ENCODE data around the gene P3H3. TPM values are rescaled to one million over a fixed set of nuclear protein-coding genes. Genes with fewer than 3 reads are reported as not detected.

Gene P3H3
- total and polyA plus RNA-seq, 4 donors, result 0.42 to 1.9 (median 1.6) TPM

DNA sequence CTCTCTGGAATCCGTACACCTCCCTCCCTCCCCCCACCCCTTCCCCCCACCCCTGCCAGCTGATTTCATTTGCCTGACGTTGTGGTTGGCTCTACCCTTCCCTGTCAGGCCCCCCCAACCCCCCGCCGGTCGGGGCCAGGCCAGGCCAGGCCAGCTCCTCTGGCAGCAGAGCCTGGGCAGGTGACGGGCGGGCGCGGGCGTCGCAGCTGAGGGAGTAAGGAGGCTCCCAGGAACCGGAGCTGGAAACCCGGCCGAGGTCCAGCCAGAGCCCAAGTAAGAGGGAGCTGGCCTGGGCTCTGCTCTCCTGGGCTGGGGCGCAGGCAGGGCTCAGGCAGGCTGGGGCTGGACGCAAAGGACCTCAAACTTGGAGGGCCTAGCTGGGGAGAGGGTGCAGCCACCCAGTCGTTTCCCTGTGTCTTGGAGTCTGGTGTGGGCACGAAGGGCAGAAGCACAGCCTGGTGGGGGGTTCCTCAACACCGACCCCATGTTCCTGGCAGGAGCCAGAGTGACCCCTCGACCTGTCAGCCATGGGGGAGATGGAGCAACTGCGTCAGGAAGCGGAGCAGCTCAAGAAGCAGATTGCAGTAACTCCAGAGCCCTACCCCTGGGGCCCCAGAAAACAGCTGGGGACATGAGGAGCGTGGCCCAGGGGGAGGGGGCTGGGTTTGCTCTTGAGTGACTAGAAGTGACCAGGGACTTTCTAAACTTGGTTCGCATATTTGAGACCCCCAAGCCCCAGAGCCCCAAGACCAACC, 12.7 kb downstream of the P3H3 start, which contains the start of gene GNB3 (continued):
- TF ChIP-seq, protein P1, sequence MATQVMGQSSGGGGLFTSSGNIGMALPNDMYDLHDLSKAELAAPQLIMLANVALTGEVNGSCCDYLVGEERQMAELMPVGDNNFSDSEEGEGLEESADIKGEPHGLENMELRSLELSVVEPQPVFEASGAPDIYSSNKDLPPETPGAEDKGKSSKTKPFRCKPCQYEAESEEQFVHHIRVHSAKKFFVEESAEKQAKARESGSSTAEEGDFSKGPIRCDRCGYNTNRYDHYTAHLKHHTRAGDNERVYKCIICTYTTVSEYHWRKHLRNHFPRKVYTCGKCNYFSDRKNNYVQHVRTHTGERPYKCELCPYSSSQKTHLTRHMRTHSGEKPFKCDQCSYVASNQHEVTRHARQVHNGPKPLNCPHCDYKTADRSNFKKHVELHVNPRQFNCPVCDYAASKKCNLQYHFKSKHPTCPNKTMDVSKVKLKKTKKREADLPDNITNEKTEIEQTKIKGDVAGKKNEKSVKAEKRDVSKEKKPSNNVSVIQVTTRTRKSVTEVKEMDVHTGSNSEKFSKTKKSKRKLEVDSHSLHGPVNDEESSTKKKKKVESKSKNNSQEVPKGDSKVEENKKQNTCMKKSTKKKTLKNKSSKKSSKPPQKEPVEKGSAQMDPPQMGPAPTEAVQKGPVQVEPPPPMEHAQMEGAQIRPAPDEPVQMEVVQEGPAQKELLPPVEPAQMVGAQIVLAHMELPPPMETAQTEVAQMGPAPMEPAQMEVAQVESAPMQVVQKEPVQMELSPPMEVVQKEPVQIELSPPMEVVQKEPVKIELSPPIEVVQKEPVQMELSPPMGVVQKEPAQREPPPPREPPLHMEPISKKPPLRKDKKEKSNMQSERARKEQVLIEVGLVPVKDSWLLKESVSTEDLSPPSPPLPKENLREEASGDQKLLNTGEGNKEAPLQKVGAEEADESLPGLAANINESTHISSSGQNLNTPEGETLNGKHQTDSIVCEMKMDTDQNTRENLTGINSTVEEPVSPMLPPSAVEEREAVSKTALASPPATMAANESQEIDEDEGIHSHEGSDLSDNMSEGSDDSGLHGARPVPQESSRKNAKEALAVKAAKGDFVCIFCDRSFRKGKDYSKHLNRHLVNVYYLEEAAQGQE (IDR thresholded peaks at IDR 0.05), result no peak
- TF ChIP-seq RXRA (IDR thresholded peaks at IDR 0.05), result no peak
- no peak for TF ChIP-seq GABPA (IDR thresholded peaks at IDR 0.05 in 1 of 2, conservative IDR thresholded peaks at IDR 0.05 in 1 of 2)
- TF ChIP-seq JUND (IDR thresholded peaks at IDR 0.05), result no peak
- TF ChIP-seq HNF4G (IDR thresholded peaks at IDR 0.05), result no peak
- TF ChIP-seq RAD21 (IDR thresholded peaks at IDR 0.05), result no peak
- TF ChIP-seq, protein P2, sequence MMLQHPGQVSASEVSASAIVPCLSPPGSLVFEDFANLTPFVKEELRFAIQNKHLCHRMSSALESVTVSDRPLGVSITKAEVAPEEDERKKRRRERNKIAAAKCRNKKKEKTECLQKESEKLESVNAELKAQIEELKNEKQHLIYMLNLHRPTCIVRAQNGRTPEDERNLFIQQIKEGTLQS (IDR thresholded peaks at IDR 0.05), result no peak
- no peak for TF ChIP-seq FOXA2 (IDR thresholded peaks at IDR 0.05)
- TF ChIP-seq EGR1 (IDR thresholded peaks at IDR 0.05; ENCODE audit: low read depth in 2 of 2), result no peak
- no peak for TF ChIP-seq SP1 (IDR thresholded peaks at IDR 0.05)
- TF ChIP-seq NR2F2 (IDR thresholded peaks at IDR 0.05), result no peak
- TF ChIP-seq HNF4A (conservative IDR thresholded peaks at IDR 0.05), result no peak

DNA sequence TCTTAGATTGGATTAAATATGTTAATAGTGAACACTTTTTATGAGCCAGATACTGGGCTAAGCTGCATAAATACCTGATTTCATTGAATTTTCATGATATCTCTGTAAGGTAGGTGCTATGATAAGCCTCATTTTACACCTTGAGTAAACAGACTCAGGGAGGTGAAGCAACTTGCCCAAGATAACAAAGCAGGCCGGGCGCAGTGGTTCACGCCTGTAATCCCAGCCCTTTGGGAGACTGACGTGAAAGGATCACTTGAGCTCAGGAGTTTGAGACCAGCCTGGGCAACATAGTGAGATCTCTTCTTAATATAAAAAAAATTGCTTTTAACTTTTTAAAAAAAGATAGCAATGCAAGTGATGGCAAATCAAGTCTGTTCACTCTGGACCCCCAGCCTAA, 13.9 kb downstream of the P3H3 start:
- DNase-seq (ENCODE audit: low spot score), result no peak
- H3K9me3 ChIP-seq (ENCODE audit: control insufficient read depth in 4 of 4, low read length in 3 of 4), result no peaks in the 10 kb centered on the region
- no peak overlapping the region for H3K4me3 ChIP-seq (ENCODE audit: low read depth in 1 of 3, low read length in 3 of 3)
- H3K36me3 ChIP-seq (ENCODE audit: control insufficient read depth in 4 of 4, insufficient read depth in 3 of 4, low read depth in 1 of 4, low read length in 3 of 4), result peaks cover 0 to 2% (median 0%) of the 10 kb centered on the region in 4 donors
- 84% methylated on average over 4 of the region's 4 CpGs for whole genome bisulfite sequencing
- no peak for TF ChIP-seq HNF4G (IDR thresholded peaks at IDR 0.05)
- TF ChIP-seq JUND (IDR thresholded peaks at IDR 0.05), result no peak
- no peak for TF ChIP-seq RXRA (IDR thresholded peaks at IDR 0.05)
- TF ChIP-seq, protein P1 (IDR thresholded peaks at IDR 0.05), result no peak
- TF ChIP-seq, protein P3, sequence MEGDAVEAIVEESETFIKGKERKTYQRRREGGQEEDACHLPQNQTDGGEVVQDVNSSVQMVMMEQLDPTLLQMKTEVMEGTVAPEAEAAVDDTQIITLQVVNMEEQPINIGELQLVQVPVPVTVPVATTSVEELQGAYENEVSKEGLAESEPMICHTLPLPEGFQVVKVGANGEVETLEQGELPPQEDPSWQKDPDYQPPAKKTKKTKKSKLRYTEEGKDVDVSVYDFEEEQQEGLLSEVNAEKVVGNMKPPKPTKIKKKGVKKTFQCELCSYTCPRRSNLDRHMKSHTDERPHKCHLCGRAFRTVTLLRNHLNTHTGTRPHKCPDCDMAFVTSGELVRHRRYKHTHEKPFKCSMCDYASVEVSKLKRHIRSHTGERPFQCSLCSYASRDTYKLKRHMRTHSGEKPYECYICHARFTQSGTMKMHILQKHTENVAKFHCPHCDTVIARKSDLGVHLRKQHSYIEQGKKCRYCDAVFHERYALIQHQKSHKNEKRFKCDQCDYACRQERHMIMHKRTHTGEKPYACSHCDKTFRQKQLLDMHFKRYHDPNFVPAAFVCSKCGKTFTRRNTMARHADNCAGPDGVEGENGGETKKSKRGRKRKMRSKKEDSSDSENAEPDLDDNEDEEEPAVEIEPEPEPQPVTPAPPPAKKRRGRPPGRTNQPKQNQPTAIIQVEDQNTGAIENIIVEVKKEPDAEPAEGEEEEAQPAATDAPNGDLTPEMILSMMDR (IDR thresholded peaks at IDR 0.05; ENCODE audit: low read depth, low read length, missing input control), result no peak
- TF ChIP-seq FOXA2 (IDR thresholded peaks at IDR 0.05), result no peak
- TF ChIP-seq TAF1 (conservative IDR thresholded peaks at IDR 0.05), result no peak
- TF ChIP-seq HNF4A (conservative IDR thresholded peaks at IDR 0.05), result no peak
- TF ChIP-seq SP1 (IDR thresholded peaks at IDR 0.05), result no peak
- TF ChIP-seq, protein P4, sequence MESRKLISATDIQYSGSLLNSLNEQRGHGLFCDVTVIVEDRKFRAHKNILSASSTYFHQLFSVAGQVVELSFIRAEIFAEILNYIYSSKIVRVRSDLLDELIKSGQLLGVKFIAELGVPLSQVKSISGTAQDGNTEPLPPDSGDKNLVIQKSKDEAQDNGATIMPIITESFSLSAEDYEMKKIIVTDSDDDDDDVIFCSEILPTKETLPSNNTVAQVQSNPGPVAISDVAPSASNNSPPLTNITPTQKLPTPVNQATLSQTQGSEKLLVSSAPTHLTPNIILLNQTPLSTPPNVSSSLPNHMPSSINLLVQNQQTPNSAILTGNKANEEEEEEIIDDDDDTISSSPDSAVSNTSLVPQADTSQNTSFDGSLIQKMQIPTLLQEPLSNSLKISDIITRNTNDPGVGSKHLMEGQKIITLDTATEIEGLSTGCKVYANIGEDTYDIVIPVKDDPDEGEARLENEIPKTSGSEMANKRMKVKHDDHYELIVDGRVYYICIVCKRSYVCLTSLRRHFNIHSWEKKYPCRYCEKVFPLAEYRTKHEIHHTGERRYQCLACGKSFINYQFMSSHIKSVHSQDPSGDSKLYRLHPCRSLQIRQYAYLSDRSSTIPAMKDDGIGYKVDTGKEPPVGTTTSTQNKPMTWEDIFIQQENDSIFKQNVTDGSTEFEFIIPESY (IDR thresholded peaks at IDR 0.05), result no peak
- TF ChIP-seq, protein P2 (IDR thresholded peaks at IDR 0.05), result no peak
- TF ChIP-seq RAD21 (IDR thresholded peaks at IDR 0.05), result no peak
- no peak for TF ChIP-seq GABPA (IDR thresholded peaks at IDR 0.05 in 1 of 2, conservative IDR thresholded peaks at IDR 0.05 in 1 of 2)
- no peak overlapping the region for H3K27ac ChIP-seq (ENCODE audit: low read depth in 1 of 2, low read length in 2 of 2)
- H3K4me1 ChIP-seq (ENCODE audit: control insufficient read depth in 4 of 4, insufficient read depth in 4 of 4, low read length in 3 of 4), result no peaks in the 10 kb centered on the region
- no peaks in the 10 kb centered on the region for H3K27me3 ChIP-seq (ENCODE audit: control insufficient read depth in 4 of 4, insufficient read depth in 4 of 4, low read length in 3 of 4)
- H3K9ac ChIP-seq (ENCODE audit: low read depth in 1 of 2, low read length in 2 of 2), result no peak overlapping the region

Measured in liver (tissue), 9 donors.